Inflammatory macrophage treated with lipopolysaccharide for 4 hours (primary cell): ENCODE data around the gene HECA.

Experiments
- DNase-seq: peaks from one replicate; pipeline ENCODE4 v3.0.0-alpha.2; 2020

HECA gene

DNA sequence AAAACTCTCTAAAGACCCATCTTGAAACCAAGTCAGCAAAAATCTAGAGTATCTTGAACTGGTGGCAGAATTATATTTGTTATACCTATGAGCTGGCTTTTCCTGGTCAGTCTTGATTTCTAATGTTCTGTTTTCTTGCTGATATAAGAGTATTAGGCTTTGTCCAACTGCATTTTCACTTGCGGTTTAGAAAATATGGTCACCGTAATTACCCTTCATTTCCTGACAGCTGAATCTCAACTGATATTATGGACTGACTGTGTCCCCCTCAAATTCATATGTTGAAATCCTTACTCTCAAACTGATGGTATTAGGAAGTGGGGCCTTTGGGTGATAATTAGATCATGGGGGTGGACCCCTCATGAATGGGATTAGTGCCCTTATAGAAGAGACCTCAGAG is 84.9 kb downstream of the HECA start:
- DNase-seq = no peak

DNA sequence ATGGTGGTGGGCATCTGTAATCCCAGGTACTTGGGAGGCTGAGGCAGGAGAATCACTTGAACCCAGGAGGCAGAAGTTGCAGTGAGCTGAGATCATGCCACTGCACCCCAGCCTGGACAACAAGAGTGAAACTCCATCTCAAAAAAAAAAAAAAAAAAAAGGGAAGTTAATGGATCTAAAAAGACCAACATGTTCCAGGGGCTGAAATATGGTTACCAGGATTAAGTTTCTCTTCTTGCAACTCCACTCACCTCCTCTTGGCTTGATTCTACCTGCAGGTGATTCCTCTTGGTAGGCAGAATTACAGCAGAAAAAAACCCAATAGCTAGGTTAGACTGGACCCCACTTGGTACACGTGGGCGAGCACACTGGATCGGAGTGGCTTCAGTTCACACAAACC is 93.5 kb downstream of the HECA start:
- peak; percentile 11 for DNase-seq
